HepG2 (cell line): ENCODE measurements around the gene POFUT1. TPM values are rescaled to one million over a fixed set of nuclear protein-coding genes. Genes with fewer than 3 reads are reported as not detected.
"Not testable (repeated sequence)": the region's sequence is repeated elsewhere in the genome, so short reads cannot be mapped to it uniquely, and the experiment has no call there.

Experiments
- ATAC-seq: fragments of 200-7000 bp; cut with Tn5 transposase; 3 replicates; pipeline ENCODE4 v1.9.1; 2020; ENCODE audit warnings: mild to moderate bottlenecking, moderate library complexity
- BruUV-seq: library from RNA; stranded (reverse); fragments of 400-500 nt; replicated peaks from 2 replicates; lab custom pipeline; 2021; lab: Mats Ljungman, UMichigan
- CTCF ChIA-PET: fragments of 300-600 bp; formaldehyde crosslinking; extraction: SDS; loops from one replicate; lab custom pipeline; 2021; ENCODE audit warnings: low total read pairs, inconsistent platforms, low intra/inter-chr PET ratio; lab: Yijun Ruan, JAX
- POLR2A ChIA-PET: fragments of 350-600 bp; sonication (Branson Sonifier 250); formaldehyde crosslinking; loops from one replicate; lab custom pipeline; 2020; ENCODE audit warnings: antibody characterized with exemption, inconsistent platforms; lab: Yijun Ruan, JAX
- DNase-seq: peaks from one replicate; pipeline ENCODE4 v3.0.0-alpha.2; 2015; ENCODE audit warnings: low spot score
- FAIRE-seq: peaks from 3 replicates; lab custom pipeline; 2011; peaks lifted over from hg19 to GRCh38; lab: Jason Lieb, UNC
- H2AFZ ChIP-seq: one replicate; pipeline ENCODE4 v1.6.1; 2011; ENCODE audit warnings: low read length, inconsistent platforms
- H3K27ac ChIP-seq: fragments of 300-600 bp; 3 replicates; pipeline ENCODE4 v1.8.0; 2011; ENCODE audit warnings: mixed run types, mild to moderate bottlenecking, mixed read lengths, low read length, inconsistent platforms; ENCODE audit not compliant: insufficient read depth; ENCODE audit errors: extremely low read length
- H3K27me3 ChIP-seq, 2 experiments: fragments of 200-600 bp in 1 of 2; 2 replicates in 1 of 2; 3 replicates in 1 of 2; pipeline versions ENCODE4 v1.6.0 to v1.8.0; 2011; ENCODE audit warnings: low read length in 2 of 2, mild to moderate bottlenecking in 2 of 2, moderate library complexity in 2 of 2, inconsistent platforms in 1 of 2; ENCODE audit not compliant: insufficient read depth in 2 of 2, control insufficient read depth in 1 of 2
- H3K36me3 ChIP-seq, 2 experiments: fragments of 200-600 bp in 1 of 2; replicated peaks in 1 of 2; 2 replicates in 1 of 2; 3 replicates in 1 of 2; pipeline versions ENCODE4 v1.5.1 to v1.8.0; 2011; ENCODE audit warnings: low read length in 2 of 2, inconsistent platforms in 1 of 2; ENCODE audit not compliant: insufficient read depth in 2 of 2, control insufficient read depth in 1 of 2
- H3K4me1 ChIP-seq: 2 replicates; pipeline ENCODE4 v1.5.1; 2012; ENCODE audit warnings: low read length, inconsistent platforms; ENCODE audit not compliant: insufficient read depth
- H3K4me2 ChIP-seq: 2 replicates; pipeline ENCODE4 v1.6.0; 2011; ENCODE audit warnings: low read depth, low read length, inconsistent platforms
- H3K4me3 ChIP-seq, 3 experiments: fragments of 200-600 bp in 1 of 3; sonication (generic), shearing (Covaris generic) in 1 of 3; replicated peaks in 1 of 3; 2 replicates each; pipeline ENCODE4 v1.5.1; 2011 to 2016; ENCODE audit warnings: low read length in 3 of 3, inconsistent platforms in 2 of 3, low read depth in 2 of 3, mild to moderate bottlenecking in 2 of 3, control low read depth in 1 of 3, mixed read lengths in 1 of 3; ENCODE audit not compliant: insufficient read depth in 1 of 3
- H3K79me2 ChIP-seq: one replicate; pipeline ENCODE4 v1.6.1; 2011; ENCODE audit warnings: low read length, inconsistent platforms; ENCODE audit not compliant: insufficient read depth
- H3K9ac ChIP-seq: 2 replicates; pipeline ENCODE4 v1.6.0; 2011; ENCODE audit warnings: mild to moderate bottlenecking, low read depth, low read length, inconsistent platforms; ENCODE audit not compliant: insufficient read depth
- H3K9me3 ChIP-seq: 2 replicates; pipeline ENCODE4 v1.5.1; 2012; ENCODE audit warnings: mild to moderate bottlenecking, low read length
- H4K20me1 ChIP-seq: 2 replicates; pipeline ENCODE4 v1.6.0; 2011; ENCODE audit warnings: inconsistent platforms, mild to moderate bottlenecking, low read length, moderate library complexity; ENCODE audit not compliant: insufficient read depth
- GATAD2A ChIP-seq: IDR thresholded peaks from 2 replicates; pipeline ENCODE4 v1.6.1; 2016
- KDM1A ChIP-seq: IDR thresholded peaks from 2 replicates; pipeline ENCODE4 v1.6.1; 2016; ENCODE audit warnings: missing compliant biosample characterization
- RARA ChIP-seq: IDR thresholded peaks from 2 replicates; pipeline ENCODE4 v1.6.1; 2016; ENCODE audit warnings: missing genetic modification reagents, missing compliant biosample characterization
- TEAD3 ChIP-seq: optimal IDR thresholded peaks from 2 replicates; pipeline ENCODE3; 2016; ENCODE audit warnings: borderline replicate concordance
- WGBS: methylation state at CpG from one replicate; pipeline ENCODE4 v1.1.6; 2017; ENCODE audit warnings: low lambda C conversion rate; 5-methylcytosine and 5-hydroxymethylcytosine counted together
- in situ Hi-C: cut with HindIII; loops from 2 replicates; pipeline ENCODE4 v1.10.0; 2017; ENCODE audit warnings: low pct_unique_long_range_greater_than_20kb; ENCODE audit not compliant: extremely low pct_ligation_motif_present
- intact Hi-C: fragments of 100-400 bp; cut with micrococcal nuclease; formaldehyde crosslinking; loops from one replicate; pipeline ENCODE4 v1.10.0; 2022; ENCODE audit not compliant: unreplicated experiment
- polyA plus RNA-seq, 8 experiments: library from polyadenylated mRNA; depleted of rRNA in 3 of 8; stranded (reverse) in 7 of 8; unstranded in 1 of 8; fragments of >200 nt; fragmentation: Illumina TruSeq in 4 of 8; extraction: Trizol in 4 of 8; gene quantifications; 2 replicates each; pipeline versions ENCODE4 v1.2.1 to v1.2.3, GENCODE V29; 2011 to 2016; ENCODE audit warnings: low read depth in 4 of 8, missing spikeins in 1 of 8, mixed read lengths in 1 of 8; ENCODE audit not compliant: insufficient read depth in 1 of 8
- total RNA-seq, 5 experiments: library from RNA; depleted of rRNA; stranded (reverse); fragments of >200 nt; fragmentation: Illumina TruSeq; extraction: Trizol; gene quantifications; 2 replicates each; pipeline ENCODE4 v1.2.3, GENCODE V29; 2016; ENCODE audit warnings: low read depth in 1 of 5
- TF ChIP-seq, protein P1 (sequence below): IDR thresholded peaks from 2 replicates; pipeline ENCODE4 v1.4.0; 2020; ENCODE audit warnings: mild to moderate bottlenecking, missing genetic modification reagents
- TF ChIP-seq, protein P2 (sequence below), 2 experiments: fragments of 450-650 bp in 1 of 2; sonication (generic) in 1 of 2; formaldehyde crosslinking in 1 of 2; IDR thresholded peaks; 2 replicates each; pipeline versions ENCODE4 v1.6.1 to v1.8.0; 2016 to 2022; ENCODE audit warnings: antibody characterized with exemption in 1 of 2, mild to moderate bottlenecking in 1 of 2, missing genetic modification reagents in 1 of 2
- TF ChIP-seq, protein P3 (sequence below): sonication (generic); formaldehyde crosslinking; IDR thresholded peaks from 2 replicates; pipeline ENCODE4 v1.5.0; 2020; ENCODE audit warnings: mild to moderate bottlenecking, missing genetic modification reagents

The POFUT1 gene
- total and polyA plus RNA-seq, 2 of the 13 experiments (the other 11 are each of a cell fraction or from before 2014, with no cell fraction given): 35.5 to 58.3 TPM

DNA sequence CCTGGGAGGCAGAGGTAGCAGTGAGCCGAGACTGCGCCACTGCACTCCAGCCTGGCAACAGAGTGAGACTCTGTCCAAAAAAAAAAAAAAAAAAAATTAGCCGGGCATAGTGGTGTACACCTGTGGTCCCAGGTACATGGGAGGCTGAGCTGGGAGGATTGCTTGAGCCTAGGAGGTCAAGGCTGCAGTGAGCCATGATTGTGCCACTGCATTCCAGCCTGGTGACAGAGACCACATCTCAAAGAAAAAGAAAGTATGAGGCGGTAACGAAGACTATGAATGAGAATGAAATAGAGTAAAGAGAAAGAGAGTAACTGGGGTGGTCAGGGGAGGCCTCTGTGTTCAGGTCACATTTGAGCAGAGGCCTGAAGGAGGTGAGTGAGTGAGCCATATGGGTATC lies 38.5 kb downstream of the POFUT1 start:
- CTCF ChIA-PET, H3K27me3 ChIP-seq, H3K79me2 ChIP-seq, H3K36me3 ChIP-seq, ATAC-seq, DNase-seq, in situ Hi-C loops, intact Hi-C loops, H3K27ac ChIP-seq, H4K20me1 ChIP-seq, BruUV-seq, FAIRE-seq, H3K4me3 ChIP-seq, H3K9me3 ChIP-seq, H2AFZ ChIP-seq, H3K9ac ChIP-seq: not testable (repeated sequence)
- H3K4me2 ChIP-seq: peak overlapping the region; percentile 34; the same call in 1 of the 2 replicates
- POLR2A ChIA-PET: interaction anchor here (1.3 kb wide), 1 partner anchor 9 kb away, joined by 4 read pairs; no protein-coding TSS in a partner anchor
- H3K4me1 ChIP-seq: peaks cover 50% of the 10 kb centered on the region
- TF ChIP-seq, protein P1, sequence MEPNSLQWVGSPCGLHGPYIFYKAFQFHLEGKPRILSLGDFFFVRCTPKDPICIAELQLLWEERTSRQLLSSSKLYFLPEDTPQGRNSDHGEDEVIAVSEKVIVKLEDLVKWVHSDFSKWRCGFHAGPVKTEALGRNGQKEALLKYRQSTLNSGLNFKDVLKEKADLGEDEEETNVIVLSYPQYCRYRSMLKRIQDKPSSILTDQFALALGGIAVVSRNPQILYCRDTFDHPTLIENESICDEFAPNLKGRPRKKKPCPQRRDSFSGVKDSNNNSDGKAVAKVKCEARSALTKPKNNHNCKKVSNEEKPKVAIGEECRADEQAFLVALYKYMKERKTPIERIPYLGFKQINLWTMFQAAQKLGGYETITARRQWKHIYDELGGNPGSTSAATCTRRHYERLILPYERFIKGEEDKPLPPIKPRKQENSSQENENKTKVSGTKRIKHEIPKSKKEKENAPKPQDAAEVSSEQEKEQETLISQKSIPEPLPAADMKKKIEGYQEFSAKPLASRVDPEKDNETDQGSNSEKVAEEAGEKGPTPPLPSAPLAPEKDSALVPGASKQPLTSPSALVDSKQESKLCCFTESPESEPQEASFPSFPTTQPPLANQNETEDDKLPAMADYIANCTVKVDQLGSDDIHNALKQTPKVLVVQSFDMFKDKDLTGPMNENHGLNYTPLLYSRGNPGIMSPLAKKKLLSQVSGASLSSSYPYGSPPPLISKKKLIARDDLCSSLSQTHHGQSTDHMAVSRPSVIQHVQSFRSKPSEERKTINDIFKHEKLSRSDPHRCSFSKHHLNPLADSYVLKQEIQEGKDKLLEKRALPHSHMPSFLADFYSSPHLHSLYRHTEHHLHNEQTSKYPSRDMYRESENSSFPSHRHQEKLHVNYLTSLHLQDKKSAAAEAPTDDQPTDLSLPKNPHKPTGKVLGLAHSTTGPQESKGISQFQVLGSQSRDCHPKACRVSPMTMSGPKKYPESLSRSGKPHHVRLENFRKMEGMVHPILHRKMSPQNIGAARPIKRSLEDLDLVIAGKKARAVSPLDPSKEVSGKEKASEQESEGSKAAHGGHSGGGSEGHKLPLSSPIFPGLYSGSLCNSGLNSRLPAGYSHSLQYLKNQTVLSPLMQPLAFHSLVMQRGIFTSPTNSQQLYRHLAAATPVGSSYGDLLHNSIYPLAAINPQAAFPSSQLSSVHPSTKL (CRISPR knock-in tag): 0 out of 2 replicates have a peak, but pooled peaks have one; percentile 19
- TF ChIP-seq GATAD2A: 0 out of 2 replicates have a peak, but pooled peaks have one; percentile 22
- TF ChIP-seq KDM1A (CRISPR knock-in tag): 0 out of 2 replicates have a peak, but pooled peaks have one; percentile 38
- TF ChIP-seq, protein P2, sequence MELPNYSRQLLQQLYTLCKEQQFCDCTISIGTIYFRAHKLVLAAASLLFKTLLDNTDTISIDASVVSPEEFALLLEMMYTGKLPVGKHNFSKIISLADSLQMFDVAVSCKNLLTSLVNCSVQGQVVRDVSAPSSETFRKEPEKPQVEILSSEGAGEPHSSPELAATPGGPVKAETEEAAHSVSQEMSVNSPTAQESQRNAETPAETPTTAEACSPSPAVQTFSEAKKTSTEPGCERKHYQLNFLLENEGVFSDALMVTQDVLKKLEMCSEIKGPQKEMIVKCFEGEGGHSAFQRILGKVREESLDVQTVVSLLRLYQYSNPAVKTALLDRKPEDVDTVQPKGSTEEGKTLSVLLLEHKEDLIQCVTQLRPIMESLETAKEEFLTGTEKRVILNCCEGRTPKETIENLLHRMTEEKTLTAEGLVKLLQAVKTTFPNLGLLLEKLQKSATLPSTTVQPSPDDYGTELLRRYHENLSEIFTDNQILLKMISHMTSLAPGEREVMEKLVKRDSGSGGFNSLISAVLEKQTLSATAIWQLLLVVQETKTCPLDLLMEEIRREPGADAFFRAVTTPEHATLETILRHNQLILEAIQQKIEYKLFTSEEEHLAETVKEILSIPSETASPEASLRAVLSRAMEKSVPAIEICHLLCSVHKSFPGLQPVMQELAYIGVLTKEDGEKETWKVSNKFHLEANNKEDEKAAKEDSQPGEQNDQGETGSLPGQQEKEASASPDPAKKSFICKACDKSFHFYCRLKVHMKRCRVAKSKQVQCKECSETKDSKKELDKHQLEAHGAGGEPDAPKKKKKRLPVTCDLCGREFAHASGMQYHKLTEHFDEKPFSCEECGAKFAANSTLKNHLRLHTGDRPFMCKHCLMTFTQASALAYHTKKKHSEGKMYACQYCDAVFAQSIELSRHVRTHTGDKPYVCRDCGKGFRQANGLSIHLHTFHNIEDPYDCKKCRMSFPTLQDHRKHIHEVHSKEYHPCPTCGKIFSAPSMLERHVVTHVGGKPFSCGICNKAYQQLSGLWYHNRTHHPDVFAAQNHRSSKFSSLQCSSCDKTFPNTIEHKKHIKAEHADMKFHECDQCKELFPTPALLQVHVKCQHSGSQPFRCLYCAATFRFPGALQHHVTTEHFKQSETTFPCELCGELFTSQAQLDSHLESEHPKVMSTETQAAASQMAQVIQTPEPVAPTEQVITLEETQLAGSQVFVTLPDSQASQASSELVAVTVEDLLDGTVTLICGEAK (IDR thresholded peaks at IDR 0.05): not testable (repeated sequence)
- TF ChIP-seq, protein P2 (CRISPR knock-in tag; IDR thresholded peaks at IDR 0.05): 0 out of 2 replicates have a peak, but pooled peaks have one; percentile 23
- TF ChIP-seq, protein P3, sequence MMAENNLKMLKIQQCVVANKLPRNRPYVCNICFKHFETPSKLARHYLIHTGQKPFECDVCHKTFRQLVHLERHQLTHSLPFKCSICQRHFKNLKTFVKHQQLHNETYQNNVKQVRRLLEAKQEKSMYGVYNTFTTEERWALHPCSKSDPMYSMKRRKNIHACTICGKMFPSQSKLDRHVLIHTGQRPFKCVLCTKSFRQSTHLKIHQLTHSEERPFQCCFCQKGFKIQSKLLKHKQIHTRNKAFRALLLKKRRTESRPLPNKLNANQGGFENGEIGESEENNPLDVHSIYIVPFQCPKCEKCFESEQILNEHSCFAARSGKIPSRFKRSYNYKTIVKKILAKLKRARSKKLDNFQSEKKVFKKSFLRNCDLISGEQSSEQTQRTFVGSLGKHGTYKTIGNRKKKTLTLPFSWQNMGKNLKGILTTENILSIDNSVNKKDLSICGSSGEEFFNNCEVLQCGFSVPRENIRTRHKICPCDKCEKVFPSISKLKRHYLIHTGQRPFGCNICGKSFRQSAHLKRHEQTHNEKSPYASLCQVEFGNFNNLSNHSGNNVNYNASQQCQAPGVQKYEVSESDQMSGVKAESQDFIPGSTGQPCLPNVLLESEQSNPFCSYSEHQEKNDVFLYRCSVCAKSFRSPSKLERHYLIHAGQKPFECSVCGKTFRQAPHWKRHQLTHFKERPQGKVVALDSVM (CRISPR knock-in tag): peak; percentile 97
- 0 out of 2 replicates have a peak, but pooled peaks have one; percentile 24 for TF ChIP-seq RARA (CRISPR knock-in tag)
- TF ChIP-seq TEAD3 (CRISPR knock-in tag): peak; percentile 79
- 48% methylated on average over 5 of the region's 5 CpGs for WGBS
